HepG2 (cell line): Measurements from ENCODE around the gene ACVRL1. TPM values are rescaled to one million over a fixed set of nuclear protein-coding genes. Genes with fewer than 3 reads are reported as not detected.

Experiments used
- CBX5 ChIP-seq: sonication (generic); formaldehyde crosslinking; IDR thresholded peaks from 2 replicates; pipeline ENCODE4 v1.4.0; 2020; ENCODE audit warnings: missing genetic modification reagents, borderline replicate concordance
- KAT7 ChIP-seq: IDR thresholded peaks from 2 replicates; pipeline ENCODE4 v1.6.1; 2018; ENCODE audit warnings: borderline replicate concordance, missing compliant biosample characterization
- NCOA2 ChIP-seq: sonication (generic); formaldehyde crosslinking; IDR thresholded peaks from 2 replicates; pipeline ENCODE4 v1.8.0; 2022; ENCODE audit warnings: inconsistent platforms
- NFYC ChIP-seq: IDR thresholded peaks from 2 replicates; pipeline ENCODE4 v1.6.1; 2016; ENCODE audit warnings: missing genetic modification reagents, missing compliant biosample characterization
- SOX13 ChIP-seq, 3 experiments: fragments of 450-650 bp in 1 of 3; sonication (generic) in 1 of 3; formaldehyde crosslinking in 1 of 3; IDR thresholded peaks in 2 of 3; conservative IDR thresholded peaks in 1 of 3; 2 replicates each; pipeline versions ENCODE4 v1.5.0 to v1.6.1; 2016 to 2020; ENCODE audit warnings: antibody characterized with exemption in 1 of 3, mild to moderate bottlenecking in 1 of 3, missing compliant biosample characterization in 1 of 3, missing genetic modification reagents in 1 of 3, moderate library complexity in 1 of 3
- SP4 ChIP-seq: sonication (generic); formaldehyde crosslinking; IDR thresholded peaks from 2 replicates; pipeline ENCODE4 v1.8.1; 2023; ENCODE audit warnings: mild to moderate bottlenecking, missing genetic modification reagents
- TAF15 ChIP-seq: fragments of 200-400 bp; formaldehyde crosslinking; IDR thresholded peaks from one replicate; pipeline ENCODE4 v1.6.1; 2018; ENCODE audit warnings: mild to moderate bottlenecking, low read depth, low read length; ENCODE audit not compliant: poor library complexity, severe bottlenecking
- THYN1 ChIP-seq: sonication (generic); formaldehyde crosslinking; IDR thresholded peaks from 2 replicates; pipeline ENCODE4 v1.8.1; 2023; ENCODE audit warnings: low read depth, mild to moderate bottlenecking, moderate library complexity, missing genetic modification reagents, borderline replicate concordance
- ZEB1 ChIP-seq: IDR thresholded peaks from 2 replicates; pipeline ENCODE4 v1.6.1; 2012; ENCODE audit warnings: mild to moderate bottlenecking, low read depth, inconsistent platforms; ENCODE audit not compliant: insufficient replicate concordance
- ZNF180 ChIP-seq: sonication (generic); formaldehyde crosslinking; IDR thresholded peaks from 2 replicates; pipeline ENCODE4 v1.4.0; 2020; ENCODE audit warnings: low read depth, missing genetic modification reagents, borderline replicate concordance
- ZNF644 ChIP-seq: IDR thresholded peaks from 2 replicates; pipeline ENCODE4 v1.6.1; 2016; ENCODE audit warnings: low read depth
- polyA plus RNA-seq, 8 experiments: library from polyadenylated mRNA; depleted of rRNA in 3 of 8; stranded (reverse) in 7 of 8; unstranded in 1 of 8; fragments of >200 nt; fragmentation: Illumina TruSeq in 4 of 8; extraction: Trizol in 4 of 8; gene quantifications; 2 replicates each; pipeline versions ENCODE4 v1.2.1 to v1.2.3, GENCODE V29; 2011 to 2016; ENCODE audit warnings: low read depth in 4 of 8, missing spikeins in 1 of 8, mixed read lengths in 1 of 8; ENCODE audit not compliant: insufficient read depth in 1 of 8
- total RNA-seq, 5 experiments: library from RNA; depleted of rRNA; stranded (reverse); fragments of >200 nt; fragmentation: Illumina TruSeq; extraction: Trizol; gene quantifications; 2 replicates each; pipeline ENCODE4 v1.2.3, GENCODE V29; 2016; ENCODE audit warnings: low read depth in 1 of 5
- TF ChIP-seq, protein P1 (sequence below): IDR thresholded peaks from 2 replicates; pipeline ENCODE4 v1.6.1; 2016; ENCODE audit warnings: missing compliant biosample characterization, missing genetic modification reagents, borderline replicate concordance
- TF ChIP-seq, protein P2 (sequence below): sonication (generic); formaldehyde crosslinking; IDR thresholded peaks from 2 replicates; pipeline ENCODE4 v1.4.0; 2020; ENCODE audit warnings: missing genetic modification reagents, borderline replicate concordance
- TF ChIP-seq, protein P3 (sequence below): sonication (generic); formaldehyde crosslinking; IDR thresholded peaks from 2 replicates; pipeline ENCODE4 v1.4.0; 2020; ENCODE audit warnings: mild to moderate bottlenecking, missing genetic modification reagents
- TF ChIP-seq, protein P4 (sequence below): sonication (generic); formaldehyde crosslinking; IDR thresholded peaks from 2 replicates; pipeline ENCODE4 v1.8.1; 2023; ENCODE audit warnings: missing genetic modification reagents, inconsistent platforms, borderline replicate concordance
- TF ChIP-seq, protein P5 (sequence below): sonication (generic); formaldehyde crosslinking; IDR thresholded peaks from 2 replicates; pipeline ENCODE4 v1.4.0; 2020; ENCODE audit warnings: missing genetic modification reagents
- TF ChIP-seq, protein P6 (sequence below): sonication (generic); formaldehyde crosslinking; IDR thresholded peaks from 2 replicates; pipeline ENCODE4 v1.9.0; 2021; ENCODE audit warnings: missing genetic modification reagents, mild to moderate bottlenecking, borderline replicate concordance

Gene ACVRL1
- total and polyA plus RNA-seq, 2 of the 13 experiments (the other 11 are each of a cell fraction or from before 2014, with no cell fraction given): not detected

- TF ChIP-seq, protein P1, sequence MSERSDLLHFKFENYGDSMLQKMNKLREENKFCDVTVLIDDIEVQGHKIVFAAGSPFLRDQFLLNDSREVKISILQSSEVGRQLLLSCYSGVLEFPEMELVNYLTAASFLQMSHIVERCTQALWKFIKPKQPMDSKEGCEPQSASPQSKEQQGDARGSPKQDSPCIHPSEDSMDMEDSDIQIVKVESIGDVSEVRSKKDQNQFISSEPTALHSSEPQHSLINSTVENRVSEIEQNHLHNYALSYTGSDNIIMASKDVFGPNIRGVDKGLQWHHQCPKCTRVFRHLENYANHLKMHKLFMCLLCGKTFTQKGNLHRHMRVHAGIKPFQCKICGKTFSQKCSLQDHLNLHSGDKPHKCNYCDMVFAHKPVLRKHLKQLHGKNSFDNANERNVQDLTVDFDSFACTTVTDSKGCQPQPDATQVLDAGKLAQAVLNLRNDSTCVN (CRISPR knock-in tag): peak; percentile 25; the same call in 1 of the 2 replicates
- TF ChIP-seq THYN1 (CRISPR knock-in tag) (no peak), KAT7 (CRISPR knock-in tag) (no peak), TAF15 (no peak), SP4 (0 out of 2 replicates have a peak, but pooled peaks have one; percentile 35), NCOA2 (CRISPR knock-in tag) (0 out of 2 replicates have a peak, but pooled peaks have one; percentile 21), ZEB1 (no peak), ZNF644 (CRISPR knock-in tag) (no peak), SOX13 (IDR thresholded peaks at IDR 0.05) (no peak), SOX13 (CRISPR knock-in tag; conservative IDR thresholded peaks at IDR 0.05 in 1 of 2, IDR thresholded peaks at IDR 0.05 in 1 of 2) (0 out of 4 replicates have a peak, but pooled peaks of 1 of the 2 experiments have one; percentile 7), ZNF180 (CRISPR knock-in tag) (no peak), CBX5 (CRISPR knock-in tag) (no peak), NFYC (CRISPR knock-in tag) (no peak)
- TF ChIP-seq, protein P2, sequence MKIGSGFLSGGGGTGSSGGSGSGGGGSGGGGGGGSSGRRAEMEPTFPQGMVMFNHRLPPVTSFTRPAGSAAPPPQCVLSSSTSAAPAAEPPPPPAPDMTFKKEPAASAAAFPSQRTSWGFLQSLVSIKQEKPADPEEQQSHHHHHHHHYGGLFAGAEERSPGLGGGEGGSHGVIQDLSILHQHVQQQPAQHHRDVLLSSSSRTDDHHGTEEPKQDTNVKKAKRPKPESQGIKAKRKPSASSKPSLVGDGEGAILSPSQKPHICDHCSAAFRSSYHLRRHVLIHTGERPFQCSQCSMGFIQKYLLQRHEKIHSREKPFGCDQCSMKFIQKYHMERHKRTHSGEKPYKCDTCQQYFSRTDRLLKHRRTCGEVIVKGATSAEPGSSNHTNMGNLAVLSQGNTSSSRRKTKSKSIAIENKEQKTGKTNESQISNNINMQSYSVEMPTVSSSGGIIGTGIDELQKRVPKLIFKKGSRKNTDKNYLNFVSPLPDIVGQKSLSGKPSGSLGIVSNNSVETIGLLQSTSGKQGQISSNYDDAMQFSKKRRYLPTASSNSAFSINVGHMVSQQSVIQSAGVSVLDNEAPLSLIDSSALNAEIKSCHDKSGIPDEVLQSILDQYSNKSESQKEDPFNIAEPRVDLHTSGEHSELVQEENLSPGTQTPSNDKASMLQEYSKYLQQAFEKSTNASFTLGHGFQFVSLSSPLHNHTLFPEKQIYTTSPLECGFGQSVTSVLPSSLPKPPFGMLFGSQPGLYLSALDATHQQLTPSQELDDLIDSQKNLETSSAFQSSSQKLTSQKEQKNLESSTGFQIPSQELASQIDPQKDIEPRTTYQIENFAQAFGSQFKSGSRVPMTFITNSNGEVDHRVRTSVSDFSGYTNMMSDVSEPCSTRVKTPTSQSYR (CRISPR knock-in tag): 0 out of 2 replicates have a peak, but pooled peaks have one; percentile 27
- TF ChIP-seq, protein P3, sequence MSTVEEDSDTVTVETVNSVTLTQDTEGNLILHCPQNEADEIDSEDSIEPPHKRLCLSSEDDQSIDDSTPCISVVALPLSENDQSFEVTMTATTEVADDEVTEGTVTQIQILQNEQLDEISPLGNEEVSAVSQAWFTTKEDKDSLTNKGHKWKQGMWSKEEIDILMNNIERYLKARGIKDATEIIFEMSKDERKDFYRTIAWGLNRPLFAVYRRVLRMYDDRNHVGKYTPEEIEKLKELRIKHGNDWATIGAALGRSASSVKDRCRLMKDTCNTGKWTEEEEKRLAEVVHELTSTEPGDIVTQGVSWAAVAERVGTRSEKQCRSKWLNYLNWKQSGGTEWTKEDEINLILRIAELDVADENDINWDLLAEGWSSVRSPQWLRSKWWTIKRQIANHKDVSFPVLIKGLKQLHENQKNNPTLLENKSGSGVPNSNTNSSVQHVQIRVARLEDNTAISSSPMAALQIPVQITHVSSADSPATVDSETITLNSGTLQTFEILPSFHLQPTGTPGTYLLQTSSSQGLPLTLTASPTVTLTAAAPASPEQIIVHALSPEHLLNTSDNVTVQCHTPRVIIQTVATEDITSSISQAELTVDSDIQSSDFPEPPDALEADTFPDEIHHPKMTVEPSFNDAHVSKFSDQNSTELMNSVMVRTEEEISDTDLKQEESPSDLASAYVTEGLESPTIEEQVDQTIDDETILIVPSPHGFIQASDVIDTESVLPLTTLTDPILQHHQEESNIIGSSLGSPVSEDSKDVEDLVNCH (CRISPR knock-in tag): no peak
- TF ChIP-seq, protein P4, sequence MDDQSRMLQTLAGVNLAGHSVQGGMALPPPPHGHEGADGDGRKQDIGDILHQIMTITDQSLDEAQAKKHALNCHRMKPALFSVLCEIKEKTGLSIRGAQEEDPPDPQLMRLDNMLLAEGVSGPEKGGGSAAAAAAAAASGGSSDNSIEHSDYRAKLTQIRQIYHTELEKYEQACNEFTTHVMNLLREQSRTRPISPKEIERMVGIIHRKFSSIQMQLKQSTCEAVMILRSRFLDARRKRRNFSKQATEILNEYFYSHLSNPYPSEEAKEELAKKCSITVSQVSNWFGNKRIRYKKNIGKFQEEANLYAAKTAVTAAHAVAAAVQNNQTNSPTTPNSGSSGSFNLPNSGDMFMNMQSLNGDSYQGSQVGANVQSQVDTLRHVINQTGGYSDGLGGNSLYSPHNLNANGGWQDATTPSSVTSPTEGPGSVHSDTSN (CRISPR knock-in tag): no peak
- TF ChIP-seq, protein P5, sequence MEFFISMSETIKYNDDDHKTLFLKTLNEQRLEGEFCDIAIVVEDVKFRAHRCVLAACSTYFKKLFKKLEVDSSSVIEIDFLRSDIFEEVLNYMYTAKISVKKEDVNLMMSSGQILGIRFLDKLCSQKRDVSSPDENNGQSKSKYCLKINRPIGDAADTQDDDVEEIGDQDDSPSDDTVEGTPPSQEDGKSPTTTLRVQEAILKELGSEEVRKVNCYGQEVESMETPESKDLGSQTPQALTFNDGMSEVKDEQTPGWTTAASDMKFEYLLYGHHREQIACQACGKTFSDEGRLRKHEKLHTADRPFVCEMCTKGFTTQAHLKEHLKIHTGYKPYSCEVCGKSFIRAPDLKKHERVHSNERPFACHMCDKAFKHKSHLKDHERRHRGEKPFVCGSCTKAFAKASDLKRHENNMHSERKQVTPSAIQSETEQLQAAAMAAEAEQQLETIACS (CRISPR knock-in tag): peak; percentile 86
- TF ChIP-seq, protein P6, sequence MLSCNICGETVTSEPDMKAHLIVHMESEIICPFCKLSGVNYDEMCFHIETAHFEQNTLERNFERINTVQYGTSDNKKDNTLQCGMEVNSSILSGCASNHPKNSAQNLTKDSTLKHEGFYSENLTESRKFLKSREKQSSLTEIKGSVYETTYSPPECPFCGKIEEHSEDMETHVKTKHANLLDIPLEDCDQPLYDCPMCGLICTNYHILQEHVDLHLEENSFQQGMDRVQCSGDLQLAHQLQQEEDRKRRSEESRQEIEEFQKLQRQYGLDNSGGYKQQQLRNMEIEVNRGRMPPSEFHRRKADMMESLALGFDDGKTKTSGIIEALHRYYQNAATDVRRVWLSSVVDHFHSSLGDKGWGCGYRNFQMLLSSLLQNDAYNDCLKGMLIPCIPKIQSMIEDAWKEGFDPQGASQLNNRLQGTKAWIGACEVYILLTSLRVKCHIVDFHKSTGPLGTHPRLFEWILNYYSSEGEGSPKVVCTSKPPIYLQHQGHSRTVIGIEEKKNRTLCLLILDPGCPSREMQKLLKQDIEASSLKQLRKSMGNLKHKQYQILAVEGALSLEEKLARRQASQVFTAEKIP (CRISPR knock-in tag): no peak
Observed at GRCh38 chr12:51951199-51951842, 44.0 kb downstream of the ACVRL1 start, which contains the start of gene ACVR1B (continued).
